Measurements from ENCODE around the gene EMP2.

The EMP2 gene

GRCh38 chr16:10616756-10617640 lies 36.6 kb upstream of the EMP2 start:
- DNase-seq (ENCODE audit: low spot score), result no peak
- in situ Hi-C loops (cut with MboI; ENCODE audit: low sequenced_read_pairs, unreplicated experiment), result no loop called here
- no peak for TF ChIP-seq CTCF (IDR thresholded peaks at IDR 0.05; ENCODE audit: borderline replicate concordance, control extremely low read depth, extremely low read depth, insufficient read depth, missing control alignments)

DNA sequence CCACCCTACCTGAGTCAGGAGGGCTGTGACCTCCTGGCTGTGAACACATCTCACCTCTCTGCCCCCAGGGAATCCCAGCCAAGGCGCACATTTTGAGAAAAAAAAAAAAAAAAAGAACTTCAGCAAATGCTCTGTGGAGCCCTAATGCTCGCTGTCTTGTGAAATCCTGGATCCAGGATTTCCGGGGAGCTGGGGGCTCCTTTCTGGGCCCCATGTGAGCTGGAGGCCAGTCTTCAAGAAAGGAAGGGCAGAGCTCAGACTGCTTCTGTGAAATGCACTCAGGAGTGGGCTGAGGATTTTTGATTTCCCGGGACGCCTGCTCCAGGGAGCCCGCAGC lies 36.0 kb upstream of the EMP2 start:
- no peak for DNase-seq (ENCODE audit: low spot score)
- TF ChIP-seq CTCF (IDR thresholded peaks at IDR 0.05; ENCODE audit: borderline replicate concordance, control extremely low read depth, extremely low read depth, insufficient read depth, missing control alignments), result no peak
- in situ Hi-C loops (cut with MboI; ENCODE audit: low sequenced_read_pairs, unreplicated experiment), result no loop called here

GRCh38 chr16:10614685-10615084 lies 34.3 kb upstream of the EMP2 start:
- TF ChIP-seq CTCF (IDR thresholded peaks at IDR 0.05; ENCODE audit: borderline replicate concordance, control extremely low read depth, extremely low read depth, insufficient read depth, missing control alignments), result no peak
- in situ Hi-C loops (cut with MboI; ENCODE audit: low sequenced_read_pairs, unreplicated experiment), result no loop called here
- DNase-seq (ENCODE audit: low spot score), result no peak

DNA sequence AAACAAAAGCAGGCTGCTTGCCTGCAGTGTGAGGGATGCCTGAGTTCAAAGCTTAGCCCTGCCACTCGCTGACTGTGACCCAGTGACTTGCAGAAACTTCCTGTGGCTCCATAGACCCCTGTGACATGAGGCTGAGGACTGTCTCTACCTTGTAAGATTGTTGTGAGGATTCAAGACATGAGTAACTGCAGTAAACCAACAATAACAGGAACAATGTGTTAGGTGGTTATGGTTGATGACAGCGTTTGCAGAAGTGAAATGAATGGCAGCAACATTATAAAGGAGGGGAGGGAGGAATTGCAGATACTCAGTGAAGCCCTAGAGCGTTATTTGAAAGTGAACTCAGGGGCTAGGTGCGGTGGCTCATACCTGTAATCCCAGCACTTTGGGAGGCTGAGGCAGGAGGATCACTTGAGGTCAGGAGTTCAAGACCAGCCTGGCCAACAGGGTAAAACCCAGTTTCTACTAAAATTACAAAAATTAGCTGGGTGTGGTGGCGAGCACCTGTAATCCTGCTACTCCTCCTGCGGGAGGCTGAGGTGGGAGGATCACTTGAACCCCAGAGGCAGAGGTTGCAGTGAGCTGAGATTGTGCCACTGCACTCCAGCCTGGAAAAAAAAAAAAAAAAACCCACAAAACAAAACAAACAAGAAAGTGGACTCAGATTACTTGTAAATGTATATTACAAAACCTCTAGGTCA lies 33.5 kb upstream of the EMP2 start:
- TF ChIP-seq CTCF (IDR thresholded peaks at IDR 0.05; ENCODE audit: borderline replicate concordance, control extremely low read depth, extremely low read depth, insufficient read depth, missing control alignments), result no peak
- DNase-seq (ENCODE audit: low spot score), result no peak
- in situ Hi-C loops (cut with MboI; ENCODE audit: low sequenced_read_pairs, unreplicated experiment), result no loop called here

- no peak for DNase-seq (ENCODE audit: low spot score)
- no peak for TF ChIP-seq CTCF (IDR thresholded peaks at IDR 0.05; ENCODE audit: borderline replicate concordance, control extremely low read depth, extremely low read depth, insufficient read depth, missing control alignments)
Measured at GRCh38 chr16:10612649-10613179, 32.3 kb upstream of the EMP2 start.

DNA sequence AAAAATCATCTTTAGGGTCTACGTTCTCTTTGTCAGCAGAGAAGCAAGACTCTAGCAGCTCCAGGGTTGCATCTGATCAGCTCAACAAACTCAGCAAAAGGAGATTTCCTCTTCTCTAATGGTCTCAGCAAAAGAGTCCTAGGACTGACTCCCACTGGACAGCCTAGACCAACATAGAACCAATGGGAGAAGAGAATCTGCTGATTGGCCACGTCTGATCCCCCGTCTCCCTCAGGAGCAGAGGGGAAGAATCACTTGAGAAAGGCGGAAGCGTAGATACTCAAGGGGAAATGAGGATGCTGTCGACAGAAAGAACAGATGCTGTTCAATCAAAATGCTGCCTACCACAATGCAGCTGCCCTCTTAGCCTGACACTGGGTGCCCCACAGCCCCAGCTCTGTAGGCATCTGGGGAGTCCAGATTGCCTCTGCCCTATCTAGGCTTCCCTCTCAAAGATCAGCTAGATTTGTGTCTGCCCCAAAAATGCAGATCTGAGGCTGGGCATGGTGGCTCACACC lies 31.5 kb upstream of the EMP2 start:
- TF ChIP-seq CTCF (IDR thresholded peaks at IDR 0.05; ENCODE audit: borderline replicate concordance, control extremely low read depth, extremely low read depth, insufficient read depth, missing control alignments), result no peak
- no peak for DNase-seq (ENCODE audit: low spot score)
- in situ Hi-C loops (cut with MboI; ENCODE audit: low sequenced_read_pairs, unreplicated experiment), result no loop called here

More at GRCh38 chr16:10612649-10613179, 32.3 kb upstream of the EMP2 start:
- in situ Hi-C loops (cut with MboI; ENCODE audit: low sequenced_read_pairs, unreplicated experiment), result no loop called here

Data from GM13976 (cell line).